Eye (tissue), 1 donor: ENCODE results near the gene DTNBP1.

Source experiments
- DNase-seq: peaks from one replicate; pipeline ENCODE4 v3.0.0-alpha.2; 2015

DTNBP1 gene

DNA sequence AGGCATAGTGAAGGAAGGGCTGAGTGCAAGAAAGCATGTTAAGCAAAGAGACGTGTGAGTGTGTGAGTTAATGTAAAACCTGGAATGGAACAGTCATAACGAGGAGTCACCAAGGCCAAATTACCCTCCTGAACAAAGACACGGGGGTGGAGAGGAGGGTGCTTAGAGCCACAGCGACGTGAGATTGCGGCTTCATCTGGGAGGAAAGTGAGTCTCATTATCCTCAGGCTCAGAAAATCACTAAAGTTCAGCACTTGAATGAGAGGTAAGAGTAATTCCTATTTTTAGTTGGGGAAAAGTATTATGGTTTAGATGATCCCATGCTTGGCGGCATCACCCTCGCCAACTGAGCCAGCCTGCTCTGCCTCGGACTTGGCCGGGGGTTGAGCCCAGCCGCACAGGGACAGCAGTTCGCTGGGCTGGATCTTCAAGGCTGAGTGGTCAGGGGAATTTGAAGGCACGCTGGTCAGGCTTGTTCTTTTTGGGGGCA, 136.6 kb downstream of the DTNBP1 start:
- DNase-seq: no peak

DNA sequence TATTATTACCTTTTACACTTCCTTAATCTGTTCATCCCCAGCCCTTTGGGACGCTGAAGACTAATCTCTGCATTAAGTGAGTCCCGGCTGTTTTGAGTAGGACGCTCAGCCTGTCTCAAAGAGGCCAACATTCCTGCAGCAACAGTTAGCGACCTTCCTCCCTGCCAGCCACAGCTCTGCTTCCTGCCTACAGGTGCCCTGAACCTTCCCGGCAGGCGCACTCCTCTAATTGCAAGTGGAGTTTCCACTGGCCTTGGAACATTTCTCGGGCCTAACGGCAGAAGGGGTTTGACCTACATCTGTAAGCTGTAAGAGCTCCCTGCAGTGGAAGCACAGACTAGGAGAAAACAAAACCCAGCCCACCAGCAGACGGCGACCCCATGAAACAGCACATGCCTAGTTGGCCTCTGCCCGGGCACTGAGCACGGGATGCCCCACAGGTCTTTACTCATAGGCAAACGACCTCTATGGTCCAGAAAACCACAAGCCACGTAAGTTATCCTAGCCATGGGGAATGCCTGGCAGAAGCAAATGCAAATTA, 137.9 kb downstream of the DTNBP1 start:
- no peak for DNase-seq

DNA sequence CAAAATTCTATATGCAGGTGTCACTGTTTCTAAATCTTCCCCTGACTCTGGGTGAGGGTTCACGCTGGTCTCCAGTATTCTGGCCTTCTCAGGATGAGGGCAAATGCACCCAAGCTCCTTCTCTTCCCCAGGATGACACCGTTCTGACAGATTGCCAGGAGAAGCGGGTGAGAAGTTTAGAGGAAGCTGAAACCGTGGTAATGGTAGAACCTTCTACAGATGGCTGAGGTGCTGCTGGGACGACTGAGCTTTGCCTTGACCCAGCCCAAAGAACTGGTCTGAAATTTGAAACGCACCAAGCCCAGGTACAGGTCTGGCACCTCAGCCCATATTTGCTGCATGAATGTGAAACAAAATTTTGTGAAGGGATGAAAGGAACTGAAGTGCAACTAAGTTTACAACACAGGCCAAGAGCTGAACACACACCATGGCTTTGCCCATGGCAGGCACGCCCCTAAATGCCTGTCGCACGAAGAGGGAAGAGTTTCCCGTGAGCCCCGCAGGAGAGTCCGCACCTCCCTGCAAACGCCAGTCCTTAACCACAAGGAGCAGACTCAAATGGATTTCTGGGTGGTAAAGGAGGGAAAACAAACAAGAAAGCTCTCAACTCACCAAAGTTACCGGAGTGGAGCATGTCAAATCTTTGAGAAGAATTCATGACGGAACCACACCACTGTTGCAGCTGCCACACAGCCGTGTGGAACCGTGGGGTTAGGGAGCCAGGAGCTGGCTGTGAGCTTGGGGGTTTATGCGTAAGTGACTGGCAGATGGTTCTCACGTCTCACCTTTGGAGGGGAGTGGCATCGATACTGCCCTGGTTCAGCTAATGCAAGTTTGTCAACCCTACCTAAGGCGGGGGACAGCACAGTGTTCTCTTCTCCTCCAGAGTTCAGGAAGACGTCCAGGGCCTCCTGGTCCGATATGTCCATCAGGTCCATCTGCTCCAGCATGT, 138.9 kb downstream of the DTNBP1 start:
- DNase-seq: no peak

DNA sequence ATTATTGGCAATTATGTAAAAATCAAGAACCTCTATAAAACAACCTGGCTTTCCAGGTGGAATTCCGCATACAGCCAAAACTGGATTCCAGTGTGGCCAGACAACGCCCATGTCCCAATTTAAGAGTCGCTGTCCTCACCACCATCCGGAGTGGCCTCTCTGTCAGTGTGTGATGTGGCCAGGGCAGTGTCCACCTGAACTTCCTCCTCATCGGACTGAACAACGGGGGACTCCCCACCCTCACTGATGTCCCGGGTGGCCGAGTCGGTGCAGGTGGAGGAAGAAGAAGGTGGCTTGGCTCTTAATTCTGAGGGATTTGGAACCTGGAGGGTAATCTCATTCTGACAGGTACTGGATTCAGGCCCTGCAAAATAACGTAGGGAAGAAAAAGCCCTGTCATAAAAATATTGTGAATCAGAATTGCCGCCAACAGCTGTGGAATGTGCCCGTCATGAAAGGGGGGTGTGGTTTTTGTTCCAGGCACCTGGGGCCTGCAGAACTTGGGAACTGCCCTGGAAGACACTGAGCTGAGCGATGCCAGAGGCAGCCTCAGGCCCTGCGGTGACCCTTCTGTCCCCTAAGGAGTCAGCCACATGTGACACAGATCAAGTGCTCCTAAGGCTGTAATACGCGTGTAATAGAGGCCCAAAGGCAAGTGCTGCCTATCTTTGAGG, 139.8 kb downstream of the DTNBP1 start:
- no peak for DNase-seq

DNA sequence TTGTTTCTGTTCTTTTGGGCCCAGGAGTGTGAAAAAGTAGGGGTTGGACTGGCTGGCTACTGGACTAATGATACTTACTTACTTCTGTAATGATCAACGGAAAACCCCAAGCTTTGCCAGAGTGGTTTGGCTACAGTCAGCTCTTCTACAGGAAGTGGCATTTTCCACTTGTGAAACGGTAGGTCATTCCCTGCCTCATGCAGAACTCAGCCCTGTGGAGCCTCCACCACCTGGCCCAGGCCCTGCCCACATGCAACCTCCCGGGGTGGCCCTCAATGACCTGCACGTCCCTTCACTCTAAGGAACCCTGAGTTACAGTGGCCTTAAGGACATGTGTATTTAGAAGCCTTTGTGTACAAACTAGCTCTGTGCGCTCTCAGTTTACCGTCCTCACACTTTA, 140.4 kb downstream of the DTNBP1 start:
- no peak for DNase-seq

GRCh38 chr6:15522026-15522425, 140.8 kb downstream of the DTNBP1 start:
- no peak for DNase-seq

GRCh38 chr6:15521582-15521981, 141.2 kb downstream of the DTNBP1 start:
- DNase-seq: no peak

GRCh38 chr6:15520626-15521203, 142.1 kb downstream of the DTNBP1 start:
- DNase-seq: no peak

- DNase-seq: no peak
Measured at GRCh38 chr6:15519681-15520080, 143.1 kb downstream of the DTNBP1 start.

GRCh38 chr6:15518878-15519277, 143.9 kb downstream of the DTNBP1 start:
- no peak for DNase-seq

GRCh38 chr6:15518057-15518456, 144.8 kb downstream of the DTNBP1 start:
- DNase-seq: no peak

GRCh38 chr6:15517600-15517999, 145.2 kb downstream of the DTNBP1 start:
- DNase-seq: no peak

DNA sequence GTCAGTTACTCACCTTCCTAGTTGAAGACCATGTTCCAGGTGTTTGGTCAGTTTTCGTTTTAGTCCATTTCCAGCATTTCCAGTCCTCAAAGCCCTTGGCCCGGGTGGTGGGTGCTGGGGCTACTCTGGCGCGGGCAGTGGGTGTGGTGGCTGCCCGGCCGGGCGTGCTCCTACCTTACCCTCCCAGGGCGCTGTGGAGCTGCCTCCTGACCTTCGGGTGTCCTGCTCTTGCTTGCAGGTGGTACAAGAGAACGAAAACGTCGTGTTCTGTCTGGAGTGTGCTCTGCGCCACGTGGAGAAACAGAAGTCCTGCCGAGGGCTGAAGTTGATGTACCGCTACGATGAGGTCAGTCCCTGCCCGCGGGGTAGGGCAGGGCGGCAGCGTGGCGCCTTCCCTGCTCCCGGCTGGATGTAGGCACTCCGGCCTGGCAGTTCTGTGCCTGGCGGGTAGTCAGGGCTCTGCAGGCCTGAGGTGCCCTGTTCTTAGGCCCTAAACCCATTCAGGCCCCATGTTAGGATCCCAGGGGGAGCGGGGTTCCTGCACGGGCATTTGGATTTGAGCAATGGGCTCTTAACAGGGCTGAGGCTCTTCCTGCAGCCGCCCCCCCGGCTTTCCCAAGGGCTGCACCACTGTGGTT, 145.8 kb downstream of the DTNBP1 start:
- DNase-seq: no peak

DNA sequence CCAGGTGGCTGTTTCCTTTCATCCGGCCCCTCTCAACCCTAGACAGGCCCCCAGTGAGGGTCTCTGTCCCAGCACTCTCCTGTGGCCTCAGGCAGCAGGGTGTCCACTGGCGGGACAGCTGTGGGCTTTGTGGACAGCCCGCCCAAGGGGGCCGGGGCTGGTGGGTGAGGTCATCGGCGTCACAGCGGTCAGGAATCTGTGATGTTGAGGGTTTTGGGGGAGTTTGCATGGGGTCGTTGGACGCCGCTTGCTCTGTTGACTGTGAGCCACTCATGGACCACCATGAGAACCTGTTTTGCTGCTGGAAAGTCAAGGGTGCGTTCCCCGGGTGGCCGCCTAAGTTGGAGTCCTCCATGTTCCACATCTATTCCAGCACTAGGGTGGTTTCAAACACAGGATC, 146.4 kb downstream of the DTNBP1 start:
- DNase-seq: no peak

DNA sequence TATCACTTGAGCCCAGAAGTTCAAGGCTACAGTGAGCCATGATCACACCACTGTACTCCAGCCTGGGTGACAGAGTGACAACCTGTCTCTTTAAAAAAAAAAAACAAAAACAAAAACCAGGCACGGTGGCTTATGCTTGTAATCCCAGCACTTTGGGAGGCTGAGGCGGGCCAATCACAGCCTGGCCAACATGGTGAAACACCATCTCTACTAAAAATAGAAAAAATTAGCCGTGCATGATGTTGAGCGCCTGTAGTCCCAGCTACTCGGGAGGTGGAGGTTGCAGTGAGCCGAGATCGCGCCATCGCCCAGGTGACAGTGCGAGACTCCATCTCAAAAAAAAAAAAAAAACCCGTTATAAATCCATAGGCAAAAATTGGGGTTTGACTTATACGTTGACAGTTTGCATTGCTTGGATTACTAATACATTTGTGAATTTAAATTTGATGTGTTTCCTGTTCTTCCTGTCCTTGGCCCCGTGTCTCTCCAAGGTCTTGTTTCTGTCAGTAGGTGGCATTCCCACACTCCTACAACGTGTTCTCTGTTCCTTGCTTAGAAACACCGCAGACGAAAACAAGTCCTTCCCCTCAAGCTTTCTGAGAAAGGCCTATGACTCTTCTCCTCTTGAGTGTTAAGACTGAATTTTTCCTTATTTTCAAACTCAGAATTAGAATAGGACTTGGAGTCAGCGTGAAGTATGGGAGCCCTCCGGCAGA, 147.0 kb downstream of the DTNBP1 start:
- no peak for DNase-seq

DNA sequence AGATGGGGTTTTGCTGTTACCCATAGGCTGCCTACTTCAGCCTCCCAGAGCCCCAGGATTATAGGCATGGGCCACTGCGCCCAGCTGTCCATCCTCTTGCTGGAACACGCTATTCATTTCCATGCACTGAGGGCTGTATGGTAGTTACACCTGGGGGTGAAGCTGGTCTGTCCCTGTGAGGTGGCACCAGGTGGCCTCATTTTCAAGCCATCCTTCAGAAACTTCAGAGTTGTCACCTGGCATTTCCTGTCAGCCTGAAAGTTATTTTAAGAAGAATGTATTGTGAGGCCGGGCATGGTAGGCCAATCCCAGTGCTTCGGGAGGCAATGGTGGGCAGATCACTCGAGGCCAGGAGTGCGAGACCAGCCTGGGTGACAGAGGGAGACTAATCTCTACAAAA, 147.6 kb downstream of the DTNBP1 start:
- no peak for DNase-seq

- DNase-seq: no peak
Measured at GRCh38 chr6:15513801-15514711, 148.8 kb downstream of the DTNBP1 start.

GRCh38 chr6:15513131-15513771, 149.6 kb downstream of the DTNBP1 start:
- DNase-seq: no peak

GRCh38 chr6:15512721-15513120, 150.1 kb downstream of the DTNBP1 start:
- DNase-seq: no peak

GRCh38 chr6:15512126-15512525, 150.7 kb downstream of the DTNBP1 start:
- peak; percentile 52 for DNase-seq
